GM23248 (cell line): ENCODE data around the gene PPM1H. TPM values are rescaled to one million over a fixed set of nuclear protein-coding genes. Genes with fewer than 3 reads are reported as not detected.

Source experiments
- DNase-seq: peaks from one replicate; pipeline ENCODE4 v3.0.0-alpha.2; 2015
- H2AFZ ChIP-seq: fragments of 200-600 bp; sonication (generic); 2 replicates; pipeline ENCODE4 v1.6.1; 2016; ENCODE audit warnings: antibody characterized with exemption
- H3F3A ChIP-seq: fragments of 200-600 bp; sonication (generic); 2 replicates; pipeline ENCODE4 v1.6.1; 2016; ENCODE audit warnings: mild to moderate bottlenecking, antibody characterized with exemption, mixed run types; ENCODE audit not compliant: insufficient read depth
- H3K27ac ChIP-seq: fragments of 200-600 bp; sonication (generic); 2 replicates; pipeline ENCODE4 v1.5.1; 2016; ENCODE audit warnings: mild to moderate bottlenecking
- H3K27me3 ChIP-seq: fragments of 200-600 bp; sonication (generic); replicated peaks from 2 replicates; pipeline ENCODE4 v1.6.1; 2016; ENCODE audit warnings: mild to moderate bottlenecking; ENCODE audit not compliant: insufficient read depth
- H3K36me3 ChIP-seq: fragments of 200-600 bp; sonication (generic); 2 replicates; pipeline ENCODE4 v1.6.1; 2016; ENCODE audit warnings: low read depth, mild to moderate bottlenecking
- H3K4me1 ChIP-seq: fragments of 200-600 bp; sonication (generic); 2 replicates; pipeline ENCODE4 v1.6.1; 2016; ENCODE audit warnings: mild to moderate bottlenecking; ENCODE audit not compliant: insufficient read depth
- H3K4me2 ChIP-seq: fragments of 200-600 bp; sonication (generic); one replicate; pipeline ENCODE4 v1.6.1; 2016; ENCODE audit warnings: mild to moderate bottlenecking; ENCODE audit not compliant: unreplicated experiment
- H3K4me3 ChIP-seq: fragments of 200-600 bp; sonication (generic); 2 replicates; pipeline ENCODE4 v1.5.1; 2016; ENCODE audit warnings: mild to moderate bottlenecking
- H3K79me2 ChIP-seq: fragments of 200-600 bp; sonication (generic); 2 replicates; pipeline ENCODE4 v1.6.1; 2016; ENCODE audit warnings: mild to moderate bottlenecking; ENCODE audit not compliant: insufficient read depth
- H3K9ac ChIP-seq: fragments of 200-600 bp; sonication (generic); 2 replicates; pipeline ENCODE4 v1.6.1; 2016; ENCODE audit warnings: mild to moderate bottlenecking
- H3K9me2 ChIP-seq: fragments of 200-600 bp; sonication (generic); 2 replicates; pipeline ENCODE4 v1.6.1; 2016; ENCODE audit warnings: mixed run types, mild to moderate bottlenecking, moderate library complexity; ENCODE audit not compliant: insufficient read depth
- H3K9me3 ChIP-seq: fragments of 200-600 bp; sonication (generic); one replicate; pipeline ENCODE4 v1.6.1; 2017; ENCODE audit warnings: low read depth
- H4K20me1 ChIP-seq: fragments of 200-600 bp; sonication (generic); 2 replicates; pipeline ENCODE4 v1.6.0; 2016; ENCODE audit not compliant: insufficient read depth
- EZH2 ChIP-seq: fragments of 200-600 bp; sonication (generic); IDR thresholded peaks from 2 replicates; pipeline ENCODE4 v1.6.1; 2018; ENCODE audit warnings: antibody characterized with exemption, mild to moderate bottlenecking; ENCODE audit not compliant: insufficient read depth, poor library complexity, severe bottlenecking
- EZH2phosphoT487 ChIP-seq: fragments of 200-600 bp; sonication (generic); IDR thresholded peaks from 2 replicates; pipeline ENCODE4 v1.6.1; 2018; ENCODE audit warnings: antibody characterized with exemption, moderate library complexity, mild to moderate bottlenecking, low read depth; ENCODE audit not compliant: insufficient read depth
- WGBS, 2 experiments: methylation state at CpG; one replicate each; pipeline ENCODE4 v1.1.6; 2015 to 2017; ENCODE audit warnings: low lambda C conversion rate in 2 of 2, low coverage in 1 of 2; ENCODE audit errors: missing lambda C conversion rate in 2 of 2; 5-methylcytosine and 5-hydroxymethylcytosine counted together
- in situ Hi-C: fragments of 300-500 bp; cut with MboI; formaldehyde crosslinking; loops from 2 replicates; pipeline ENCODE4 v1.15.0; 2020
- polyA plus RNA-seq: library from polyadenylated mRNA; unstranded; fragments of >200 nt; fragmentation: Nextera tagmentation; extraction: Ambion mirVana; gene quantifications from 2 replicates; pipeline ENCODE4 v1.2.1, GENCODE V29; 2016
- total RNA-seq: library from RNA; depleted of rRNA; stranded (reverse); fragments of >200 nt; shearing (Covaris generic); gene quantifications from 2 replicates; pipeline ENCODE4 v1.2.3, GENCODE V29; 2014

Gene PPM1H
- total and polyA plus RNA-seq, 2 experiments from 2014 or later: 0.13 to 1.2 TPM

- peak; percentile 96 for DNase-seq
- Histone ChIP-seq H4K20me1 (no peaks in the 10 kb centered on the region), H3K79me2 (peaks cover 89% of the 10 kb centered on the region), H3K36me3 (peaks cover 25% of the 10 kb centered on the region), H3K4me3 (peak overlapping the region; percentile 90), H3K27me3 (no peaks in the 10 kb centered on the region), H3K4me1 (peaks cover 39% of the 10 kb centered on the region), H3F3A (peaks cover 77% of the 10 kb centered on the region), H2AFZ (peak overlapping the region; percentile 67; the same call in 1 of the 2 replicates), H3K9me2 (no peaks in the 10 kb centered on the region), H3K27ac (peak overlapping the region; percentile 100), H3K4me2 (peak overlapping the region; percentile 99), H3K9ac (peak overlapping the region; percentile 100), H3K9me3 (no peaks in the 10 kb centered on the region)
- TF ChIP-seq EZH2phosphoT487 (no peak), EZH2 (no peak)
- WGBS, 2 experiments: 1 to 3% methylated on average over 51 to 57 of the region's 94 CpGs
- in situ Hi-C loops: no loop called here
These were observed 331.7 kb downstream of the PPM1H start for GRCh38 chr12:62603061-62603810.

GRCh38 chr12:62602255-62603060 lies 332.5 kb downstream of the PPM1H start:
- peaks cover 31% of the 10 kb centered on the region for H3K4me1 ChIP-seq
- in situ Hi-C loops: no loop called here

GRCh38 chr12:62601765-62602164 lies 333.2 kb downstream of the PPM1H start:
- Histone ChIP-seq H3K27ac (peak overlapping the region; percentile 100), H3K27me3 (no peaks in the 10 kb centered on the region), H3K9me2 (no peaks in the 10 kb centered on the region), H3K79me2 (peaks cover 74% of the 10 kb centered on the region), H3K4me3 (peak overlapping the region; percentile 90), H4K20me1 (no peaks in the 10 kb centered on the region), H2AFZ (peak overlapping the region; percentile 67), H3K36me3 (peaks cover 21% of the 10 kb centered on the region), H3K9ac (peak overlapping the region; percentile 100), H3K4me1 (peaks cover 24% of the 10 kb centered on the region), H3F3A (peaks cover 63% of the 10 kb centered on the region), H3K9me3 (no peaks in the 10 kb centered on the region), H3K4me2 (peak overlapping the region; percentile 99)
- in situ Hi-C loops: no loop called here
- peak; percentile 34 for DNase-seq
- WGBS, 2 experiments: 3 to 5% methylated on average over 2 of the region's 2 CpGs
- TF ChIP-seq EZH2 (no peak), EZH2phosphoT487 (no peak)

More at GRCh38 chr12:62602255-62603060, 332.5 kb downstream of the PPM1H start:
- WGBS, 2 experiments: 1% methylated on average over 65 to 66 of the region's 66 CpGs
- Histone ChIP-seq H3K36me3 (peaks cover 21% of the 10 kb centered on the region), H3K9me3 (no peaks in the 10 kb centered on the region), H3K4me3 (peak overlapping the region; percentile 90), H4K20me1 (no peaks in the 10 kb centered on the region), H3K27me3 (no peaks in the 10 kb centered on the region), H3K9me2 (no peaks in the 10 kb centered on the region), H3K4me2 (peak overlapping the region; percentile 99), H3K27ac (peak overlapping the region; percentile 100), H3F3A (peaks cover 69% of the 10 kb centered on the region), H3K79me2 (peaks cover 81% of the 10 kb centered on the region), H3K9ac (peak overlapping the region; percentile 100), H2AFZ (peak overlapping the region; percentile 67)
- TF ChIP-seq EZH2phosphoT487: no peak
- TF ChIP-seq EZH2: no peak
- DNase-seq: peak; percentile 96

- Histone ChIP-seq H2AFZ (no peak overlapping the region), H3K27me3 (no peaks in the 10 kb centered on the region), H3K4me3 (no peak overlapping the region), H3F3A (peaks cover 44% of the 10 kb centered on the region), H3K9me2 (no peaks in the 10 kb centered on the region), H3K4me1 (peaks cover 12% of the 10 kb centered on the region), H3K79me2 (peaks cover 56% of the 10 kb centered on the region), H3K9me3 (no peaks in the 10 kb centered on the region), H3K27ac (no peak overlapping the region), H4K20me1 (no peaks in the 10 kb centered on the region), H3K9ac (no peak overlapping the region), H3K4me2 (no peak overlapping the region), H3K36me3 (peaks cover 6% of the 10 kb centered on the region)
- DNase-seq: peak; percentile 51
- TF ChIP-seq EZH2: no peak
- no peak for TF ChIP-seq EZH2phosphoT487
- 79 to 82% methylated on average over 5 of the region's 5 CpGs for WGBS, 2 experiments
- in situ Hi-C loops: loop anchor here (25.0 kb wide), 1 partner anchor 462 kb away; no protein-coding TSS in a partner anchor
These were observed 335.0 kb downstream of the PPM1H start for GRCh38 chr12:62599854-62600437.
